CD4-positive, alpha-beta T cell treated with Interleukin-6 for 4 hours (primary cell): ENCODE results near the gene TMEM174.

Experiments used
- DNase-seq: peaks from one replicate; pipeline ENCODE4 v3.0.0-alpha.2; 2020; ENCODE audit warnings: mixed read lengths

Gene TMEM174

DNA sequence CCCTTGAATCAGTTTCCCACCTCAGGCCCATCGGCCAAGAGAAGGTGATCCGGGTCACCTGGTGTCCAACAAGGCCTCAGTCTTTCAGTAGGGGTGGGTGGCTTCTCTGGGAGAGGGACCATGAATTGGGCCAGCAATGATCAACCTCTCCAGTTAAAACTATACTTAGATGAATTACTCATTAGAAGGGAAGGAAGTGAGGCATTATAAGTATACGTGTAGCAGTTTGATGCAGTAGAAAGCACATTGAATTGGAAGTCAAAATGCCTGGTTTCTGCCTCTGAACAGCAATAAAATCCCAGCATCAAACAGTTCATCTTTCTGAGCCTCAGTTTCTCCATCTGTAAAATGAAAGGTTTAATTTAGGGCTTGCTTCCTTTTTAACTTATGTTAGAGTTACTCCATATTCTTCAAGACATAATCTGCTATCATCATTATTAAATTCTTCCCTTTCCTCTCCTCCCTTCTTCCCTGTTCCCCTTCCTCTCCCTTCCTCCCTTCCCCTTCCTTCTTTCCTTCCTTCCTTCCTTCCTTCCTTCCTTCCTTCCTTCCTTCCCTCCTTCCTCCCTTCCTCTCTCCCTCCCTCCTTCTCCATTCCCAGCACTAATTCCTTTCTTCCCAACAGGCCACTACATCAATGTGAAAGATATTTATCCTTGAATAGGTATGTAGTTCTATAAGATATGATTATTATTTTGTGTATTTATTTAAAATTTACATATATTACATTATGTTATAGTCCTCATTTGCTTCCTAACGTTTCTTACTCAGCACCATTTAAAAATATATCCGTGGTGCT lies 18.6 kb upstream of the TMEM174 start:
- no peak for DNase-seq

DNA sequence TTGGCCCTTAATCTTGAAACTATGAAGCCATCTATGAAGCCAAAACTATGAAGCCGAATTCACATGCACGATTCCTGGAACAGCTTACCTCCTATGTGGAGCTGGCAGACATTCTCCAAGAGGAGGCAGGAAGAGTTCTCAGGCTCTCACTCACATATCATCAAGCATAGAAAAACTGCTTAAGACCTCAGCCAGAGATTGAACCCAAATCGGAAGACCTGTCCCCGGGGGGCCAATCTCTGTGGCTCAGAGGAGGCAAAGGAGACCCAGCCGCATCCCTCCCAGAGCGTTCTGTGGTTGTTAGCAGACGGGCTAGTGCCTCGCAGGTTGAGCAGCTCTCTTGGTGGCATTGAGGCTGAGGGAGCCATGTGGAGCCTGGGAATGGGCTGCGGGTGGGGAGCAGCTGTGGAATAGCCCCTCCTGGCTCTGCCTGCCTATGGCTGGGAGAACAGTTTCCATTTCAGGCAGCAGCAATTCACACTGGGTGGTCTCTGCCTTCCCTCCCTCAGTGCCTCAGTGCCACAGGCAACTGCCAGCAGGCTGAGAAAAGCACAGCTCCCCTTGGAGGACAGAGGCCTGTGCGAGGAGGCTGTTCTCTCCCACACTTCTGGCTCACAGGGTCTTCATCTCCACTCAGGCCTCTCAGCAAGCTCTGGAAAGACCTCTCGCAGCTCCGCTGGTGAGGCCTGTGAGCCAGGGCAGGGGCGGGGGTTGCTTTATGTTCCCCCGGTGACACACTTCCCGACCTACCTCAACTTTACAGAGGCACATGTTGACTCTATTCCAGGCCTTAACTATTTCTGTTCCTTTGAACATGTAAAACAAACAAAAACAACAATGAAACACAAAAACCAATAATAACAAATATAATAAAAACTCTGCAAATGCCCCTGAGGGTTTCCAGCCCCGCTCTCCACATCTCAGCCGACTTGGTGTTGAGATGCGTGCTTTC lies 17.4 kb upstream of the TMEM174 start:
- no peak for DNase-seq

DNA sequence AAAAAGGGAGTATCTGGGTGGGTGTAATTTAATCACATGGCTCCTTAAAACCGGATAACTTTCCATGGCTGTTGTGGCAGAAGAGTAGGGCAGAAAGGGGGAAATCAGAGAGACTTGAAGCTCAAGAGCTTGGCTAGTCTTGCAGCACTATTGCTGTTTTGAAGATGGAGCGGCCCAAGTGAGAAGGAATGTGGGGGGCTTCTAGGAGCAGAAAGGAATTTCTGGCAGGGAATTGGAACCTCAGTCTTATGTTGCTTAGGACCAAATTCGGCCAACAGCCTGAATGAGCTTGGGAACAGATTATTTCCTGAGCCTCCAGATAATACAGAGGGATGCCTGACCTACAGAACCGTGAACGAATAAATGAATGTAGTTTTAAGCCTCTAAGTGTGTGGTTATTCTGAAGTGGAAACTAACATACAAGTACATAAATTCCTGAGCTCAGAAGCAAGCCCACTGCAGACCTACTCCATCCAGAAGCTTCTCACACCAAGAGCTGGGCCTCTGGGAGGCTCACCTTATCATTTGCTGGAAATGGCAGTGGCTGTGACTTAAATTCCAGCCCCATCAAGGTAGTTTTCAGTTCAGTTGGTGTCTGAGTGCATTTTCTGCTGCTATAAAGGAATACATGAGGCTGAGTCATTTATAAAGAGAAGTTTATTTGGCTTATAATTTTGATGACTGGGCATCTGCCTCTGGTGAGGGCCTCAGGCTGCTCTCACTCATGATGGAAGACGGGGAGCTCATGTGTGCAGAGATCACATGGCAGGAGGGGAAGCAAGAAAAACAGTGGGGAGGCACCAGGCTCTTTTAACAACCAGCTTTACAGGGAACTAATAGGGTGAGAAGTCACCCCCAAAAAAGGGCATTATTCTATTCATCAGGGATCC lies 15.3 kb upstream of the TMEM174 start:
- no peak for DNase-seq

DNA sequence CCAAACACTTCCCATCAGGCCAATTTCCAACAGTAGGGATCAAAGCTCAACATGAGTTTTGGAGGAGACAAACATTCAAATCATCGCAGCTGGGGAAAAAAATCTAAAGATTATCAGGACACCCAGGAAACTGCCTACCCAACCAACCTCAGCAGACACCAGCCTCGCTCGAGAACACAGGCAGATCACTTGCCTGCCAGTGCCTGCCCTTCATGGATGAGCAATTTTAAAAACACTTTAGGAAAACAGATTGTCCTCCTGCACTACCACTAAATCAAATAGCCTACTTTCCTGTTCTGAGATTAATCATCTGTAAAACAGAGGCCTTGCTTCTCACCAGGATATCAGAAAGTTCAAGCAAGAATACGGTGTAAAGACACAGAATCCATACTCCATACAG lies 14.7 kb upstream of the TMEM174 start:
- no peak for DNase-seq

DNA sequence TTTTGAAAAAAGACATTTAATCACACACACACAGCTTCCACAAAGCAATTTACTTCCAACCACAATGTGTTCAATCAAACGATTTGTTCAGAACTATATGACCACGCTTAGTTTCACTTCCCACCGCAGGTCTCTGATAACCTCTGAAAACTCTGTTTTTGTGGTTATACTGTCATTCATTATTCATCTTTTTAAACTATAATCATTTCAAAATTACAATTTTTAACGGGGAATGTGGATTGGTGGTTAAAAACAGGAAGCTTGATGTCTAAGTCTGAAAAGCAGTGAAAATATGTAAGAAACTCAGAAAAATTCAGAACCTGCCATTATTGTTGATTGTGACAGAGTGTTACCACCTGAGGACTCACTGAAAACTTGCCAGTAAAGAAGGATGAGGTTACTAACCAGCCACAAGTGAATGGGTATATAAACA lies 12.7 kb upstream of the TMEM174 start:
- peak; percentile 39 for DNase-seq

DNA sequence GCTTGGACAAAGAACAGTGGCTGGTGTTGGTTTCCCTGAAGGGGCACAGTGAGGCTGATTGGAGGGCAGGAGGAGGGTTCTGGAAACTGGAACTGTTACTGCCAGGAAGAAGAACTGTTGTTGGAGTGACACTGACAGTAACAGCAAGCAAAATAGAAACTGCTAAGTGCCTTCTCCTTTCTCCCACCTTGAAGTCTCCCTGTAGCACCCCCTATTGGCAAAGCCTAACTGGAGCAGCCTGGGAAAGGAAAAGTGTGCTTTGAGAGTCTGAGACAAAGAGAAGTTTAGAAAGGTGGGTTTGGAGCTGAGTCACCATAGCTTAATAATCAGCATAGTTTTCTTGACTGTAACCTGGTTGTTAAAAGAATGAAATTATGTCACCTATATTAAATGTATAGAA lies 2.5 kb upstream of the TMEM174 start:
- no peak for DNase-seq

DNA sequence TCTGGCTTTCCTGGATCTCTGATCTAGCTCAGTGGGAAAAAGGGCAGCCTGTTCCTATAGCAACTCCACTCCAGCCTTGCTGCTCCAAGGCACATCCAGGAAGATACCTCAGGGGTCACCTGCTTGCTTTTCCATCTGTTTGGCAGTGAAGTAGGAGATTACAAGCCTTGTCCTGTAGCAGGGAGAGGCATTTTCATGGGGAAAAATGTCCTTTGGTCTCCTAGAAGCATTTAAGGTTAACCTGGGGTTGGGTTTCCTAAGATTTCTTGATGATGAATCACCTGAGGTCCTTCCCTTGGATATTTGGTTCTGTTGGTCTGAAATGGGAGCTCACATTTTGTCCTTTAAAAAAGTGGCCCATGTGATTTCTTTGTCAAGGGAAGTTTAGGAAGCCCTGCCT lies 1.5 kb upstream of the TMEM174 start:
- DNase-seq: no peak

DNA sequence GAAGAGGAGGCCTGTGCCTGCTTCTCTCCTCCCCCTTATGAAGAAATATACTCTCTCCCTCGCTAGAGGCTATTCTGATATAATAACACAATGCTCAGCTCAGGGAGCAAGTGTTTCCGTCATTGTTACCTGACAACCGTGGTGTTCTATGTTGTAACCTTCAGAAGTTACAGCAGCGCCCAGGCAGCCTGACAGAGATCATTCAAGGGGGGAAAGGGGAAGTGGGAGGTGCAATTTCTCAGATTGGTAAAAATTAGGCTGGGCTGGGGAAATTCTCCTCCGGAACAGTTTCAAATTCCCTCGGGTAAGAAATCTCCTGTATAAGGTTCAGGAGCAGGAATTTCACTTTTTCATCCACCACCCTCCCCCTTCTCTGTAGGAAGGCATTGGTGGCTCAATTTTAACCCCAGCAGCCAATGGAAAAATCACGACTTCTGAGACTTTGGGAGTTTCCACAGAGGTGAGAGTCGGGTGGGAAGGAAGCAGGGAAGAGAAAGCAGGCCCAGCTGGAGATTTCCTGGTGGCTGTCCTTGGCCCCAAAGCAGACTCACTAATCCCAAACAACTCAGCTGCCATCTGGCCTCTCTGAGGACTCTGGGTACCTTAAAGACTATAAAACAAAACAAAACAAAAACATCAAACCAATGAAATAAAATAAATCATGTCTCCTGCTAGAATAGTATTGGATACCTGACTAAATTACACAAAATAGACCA lies 1.3 kb downstream of the TMEM174 start:
- DNase-seq: no peak

DNA sequence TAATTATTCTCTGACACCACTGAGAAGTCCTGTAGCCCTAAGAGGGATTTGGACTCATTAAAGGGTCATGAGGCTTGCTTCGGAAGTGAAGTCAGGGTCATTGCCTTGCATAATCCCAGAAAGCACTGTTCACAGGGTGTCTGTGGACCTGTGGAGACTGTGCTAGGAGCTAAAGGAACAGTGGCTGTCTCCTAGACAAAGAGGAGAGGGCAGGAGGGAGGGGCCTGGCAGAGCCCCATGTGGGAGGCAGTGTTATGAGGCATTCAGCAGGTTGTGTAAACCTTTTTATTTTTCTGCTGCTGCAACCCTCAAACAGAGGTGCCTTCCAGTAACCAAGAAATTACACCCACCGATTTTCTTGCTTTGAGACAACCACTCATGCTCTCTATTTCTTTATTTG lies 3.3 kb downstream of the TMEM174 start:
- DNase-seq: no peak

DNA sequence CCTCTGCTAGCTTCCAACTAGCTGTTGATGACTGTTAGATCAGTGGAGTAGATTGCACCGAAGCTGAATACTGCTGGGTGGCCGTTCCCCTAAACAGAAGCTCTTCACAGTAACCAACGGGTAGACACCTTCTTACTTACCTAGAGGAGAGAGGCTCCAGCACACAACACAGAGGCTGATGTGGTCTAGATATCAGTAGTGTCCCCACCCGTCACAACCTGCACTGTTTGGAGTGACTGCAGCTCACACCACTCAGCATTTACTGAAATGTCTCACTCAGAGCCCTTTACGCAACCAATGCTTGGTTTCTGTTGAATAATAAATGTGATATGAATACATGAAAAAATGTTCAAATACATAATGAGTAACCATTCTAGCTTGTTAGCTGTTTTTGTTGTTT lies 5.3 kb downstream of the TMEM174 start:
- DNase-seq: no peak

DNA sequence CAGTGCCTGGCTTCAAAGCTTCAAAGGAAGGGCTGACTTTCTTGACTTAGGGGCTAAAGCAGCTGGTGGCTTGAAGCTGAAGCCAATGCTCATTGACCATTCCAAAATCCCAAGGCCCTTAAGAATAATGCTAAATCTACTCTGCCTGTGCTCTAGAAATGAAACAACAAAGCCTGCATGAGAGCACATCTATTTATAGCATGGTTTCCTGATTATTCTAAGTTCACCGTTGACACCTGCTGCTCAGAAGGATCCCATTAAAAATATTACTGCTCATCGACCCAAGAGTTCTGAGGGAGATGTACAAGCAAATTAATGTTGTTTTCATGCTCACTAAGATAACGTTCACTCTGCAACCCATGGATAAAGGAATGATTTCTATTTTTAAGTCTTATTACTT lies 6.7 kb downstream of the TMEM174 start:
- DNase-seq: no peak

DNA sequence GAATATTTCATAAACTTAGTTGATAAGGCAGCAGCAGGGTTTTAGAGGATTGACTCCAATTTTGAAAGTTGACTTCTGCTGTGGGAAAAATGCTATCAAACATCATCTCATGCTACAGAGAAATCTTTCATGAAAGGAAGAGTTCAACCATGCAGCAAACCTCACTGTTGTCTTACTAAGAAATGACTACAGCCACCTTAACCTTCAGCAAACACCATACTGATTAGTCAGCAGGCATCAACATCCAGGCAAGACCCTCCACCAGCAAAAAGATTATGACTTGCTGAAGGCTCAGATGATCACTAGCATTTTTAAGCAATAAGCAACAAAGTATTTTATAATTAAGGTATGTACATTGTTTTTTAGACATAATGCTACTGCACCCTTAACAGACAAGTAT lies 7.6 kb downstream of the TMEM174 start:
- DNase-seq: no peak

DNA sequence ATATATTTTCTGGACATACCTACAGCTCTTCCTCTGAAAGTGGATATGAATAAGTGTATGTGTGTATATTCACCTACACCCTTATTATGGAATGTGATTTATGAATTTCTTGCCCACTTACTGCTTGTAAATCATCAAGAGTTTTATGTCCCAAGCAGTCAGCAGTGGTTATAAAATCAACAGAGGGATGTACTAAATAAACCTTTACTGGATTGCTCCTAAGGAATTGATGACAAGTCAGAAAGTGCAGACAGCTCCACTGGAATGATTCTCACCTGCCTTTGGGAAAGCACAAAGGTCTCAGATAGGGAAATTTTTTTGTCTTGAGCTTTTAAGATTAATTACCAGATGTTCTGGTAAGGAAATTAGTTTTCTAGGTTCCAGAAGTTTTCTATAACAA lies 9.3 kb downstream of the TMEM174 start:
- DNase-seq: no peak

DNA sequence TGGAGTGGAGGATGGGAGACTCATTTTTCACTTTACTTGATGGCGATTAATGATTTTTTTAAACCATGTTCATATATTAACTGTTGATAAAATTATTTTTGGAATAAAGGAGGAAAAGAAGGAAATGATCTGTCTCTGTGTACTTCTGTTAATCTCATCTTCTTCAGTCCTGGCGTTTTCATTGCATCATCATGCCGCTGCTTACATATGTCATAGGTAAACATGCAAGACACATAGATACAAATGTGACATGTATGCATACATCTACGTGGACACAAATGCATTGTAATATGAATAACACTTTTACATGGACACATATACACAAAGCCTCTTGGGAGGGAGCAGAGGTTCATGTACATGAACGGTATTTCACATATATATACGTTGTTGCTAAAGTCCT lies 10.0 kb downstream of the TMEM174 start:
- DNase-seq: no peak

DNA sequence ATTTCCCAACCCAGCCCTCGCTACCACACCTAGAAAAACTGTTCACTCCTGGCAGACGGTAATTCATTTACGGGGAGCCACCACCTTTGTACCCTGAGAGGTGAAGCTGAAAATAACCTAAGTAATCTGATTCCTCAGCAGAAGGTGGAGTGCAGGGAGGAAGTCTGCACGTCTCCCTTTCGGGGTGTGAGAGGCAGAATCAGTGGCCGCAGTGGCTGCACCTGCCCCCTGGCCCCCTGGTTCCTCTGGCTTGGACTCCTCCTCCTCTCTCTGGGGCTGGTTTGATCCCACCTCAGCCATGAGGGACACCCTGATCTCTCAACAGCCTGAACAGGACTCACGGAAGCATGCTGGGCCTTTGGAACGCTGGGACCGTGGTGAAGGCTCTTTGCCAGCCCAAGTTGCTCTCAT lies 10.5 kb downstream of the TMEM174 start:
- DNase-seq: no peak

DNA sequence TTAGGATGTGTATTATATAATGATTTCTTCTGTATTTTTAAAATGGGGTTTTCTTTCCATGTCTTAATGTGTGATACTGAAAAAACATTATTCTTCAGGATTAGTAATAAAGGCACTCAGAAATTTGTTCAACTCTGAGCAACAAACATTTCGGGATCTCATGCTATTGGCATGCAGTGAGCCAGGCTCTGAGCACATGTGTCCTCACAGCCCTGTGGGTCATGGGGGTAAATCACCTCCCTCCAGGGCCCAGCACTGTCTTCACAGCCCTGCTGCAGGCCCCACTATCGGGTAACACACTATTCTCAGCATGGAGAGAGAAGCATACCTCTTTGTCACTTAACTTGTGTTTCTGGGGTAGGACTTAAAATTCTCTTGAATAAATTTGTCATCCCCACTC lies 14.0 kb downstream of the TMEM174 start:
- no peak for DNase-seq

DNA sequence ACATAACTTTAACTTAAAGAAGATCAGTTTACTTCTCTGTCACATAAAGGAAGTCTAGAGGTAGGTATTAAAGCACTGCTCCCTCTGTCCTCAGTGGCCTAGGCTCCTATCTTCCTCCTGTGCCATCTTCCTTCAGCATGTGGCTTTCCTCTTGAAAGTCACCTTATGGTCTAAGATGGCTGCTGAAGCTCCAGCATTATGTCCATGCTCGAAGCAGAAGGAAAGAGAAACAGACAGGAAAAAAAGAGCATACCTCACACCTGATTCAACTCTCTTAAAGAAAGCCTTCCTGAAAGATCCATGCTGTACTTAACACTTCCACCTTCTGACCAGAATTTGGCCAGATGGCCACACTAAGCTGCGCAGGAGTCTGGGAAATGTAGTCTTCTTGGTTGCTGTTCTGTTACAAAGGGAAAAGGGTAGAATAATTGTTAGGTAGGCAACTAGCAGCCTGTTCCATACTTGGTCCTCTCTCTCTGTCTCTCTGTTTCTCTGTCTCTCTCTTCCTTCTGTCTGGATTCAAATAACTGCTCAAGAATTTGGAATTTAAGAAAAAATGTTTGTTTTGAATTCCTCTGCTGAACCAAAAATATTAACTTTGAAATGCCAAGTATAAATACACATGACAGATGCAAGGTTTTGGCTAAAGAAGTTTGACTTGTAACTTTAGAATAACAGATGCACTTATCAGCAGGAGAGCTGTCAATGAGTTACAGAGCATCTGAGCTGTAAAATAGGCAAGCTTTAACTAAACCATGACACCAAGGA lies 16.0 kb downstream of the TMEM174 start:
- no peak for DNase-seq

DNA sequence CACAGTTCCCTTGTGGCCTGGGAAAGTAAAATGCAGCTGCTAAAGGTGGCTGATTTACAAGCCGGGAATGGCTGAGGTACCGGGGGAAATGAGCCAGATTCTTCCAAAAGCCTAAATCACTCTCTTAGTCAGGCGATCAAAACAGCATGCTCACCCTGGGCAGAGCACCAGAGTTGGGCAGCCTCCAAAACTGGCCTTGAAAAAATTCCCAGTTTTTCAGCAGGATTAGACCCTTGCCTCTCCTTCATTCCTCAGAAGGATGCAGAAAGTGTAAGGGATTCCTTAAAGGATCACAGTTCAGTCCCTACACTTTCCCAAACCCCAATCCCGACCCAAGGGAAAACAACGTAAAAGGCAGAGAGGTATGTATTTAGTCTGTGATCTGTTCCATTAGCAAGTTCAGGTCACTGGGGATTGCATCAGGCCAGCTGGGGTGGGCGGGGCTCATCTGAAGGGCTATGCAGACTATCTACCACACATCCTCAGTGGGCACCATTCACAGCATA lies 16.9 kb downstream of the TMEM174 start:
- DNase-seq: no peak

DNA sequence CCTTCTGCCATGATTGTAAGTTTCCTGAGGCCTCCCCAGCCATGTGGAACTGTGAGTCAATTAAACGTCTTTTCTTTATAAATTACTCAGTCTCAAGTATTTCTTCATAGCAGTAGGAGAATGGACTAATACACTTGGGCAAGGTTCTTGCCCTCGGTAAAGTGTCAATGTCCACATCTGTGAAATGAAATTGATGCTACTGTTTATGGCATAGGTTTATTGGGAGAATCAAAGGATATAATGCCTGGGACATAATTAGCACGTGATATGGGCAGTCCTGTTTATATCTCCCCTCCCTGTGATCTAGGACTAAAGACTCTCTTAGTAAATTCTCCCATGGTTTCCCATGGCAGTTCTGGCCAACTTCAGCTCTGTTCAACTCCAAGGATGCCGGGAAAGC lies 19.4 kb downstream of the TMEM174 start:
- no peak for DNase-seq

DNA sequence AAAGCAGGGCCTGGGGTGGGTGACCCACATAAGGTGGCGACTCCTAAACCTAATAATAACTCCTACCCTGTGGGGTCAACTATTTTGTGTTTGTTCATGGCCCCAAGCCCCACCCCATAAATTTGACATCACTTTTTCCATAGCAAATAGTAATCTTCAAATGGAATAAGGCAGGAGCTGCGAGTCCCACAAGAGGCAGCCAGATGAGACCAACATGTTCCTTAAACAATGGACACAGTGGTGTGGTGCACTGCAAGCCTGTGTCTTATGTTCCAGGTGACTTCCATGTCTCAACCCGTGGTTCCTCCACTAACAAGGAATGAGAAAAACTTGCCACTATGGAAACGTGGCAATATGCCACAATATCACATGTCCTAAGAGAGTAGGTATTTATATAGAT lies 20.6 kb downstream of the TMEM174 start:
- DNase-seq: no peak

DNA sequence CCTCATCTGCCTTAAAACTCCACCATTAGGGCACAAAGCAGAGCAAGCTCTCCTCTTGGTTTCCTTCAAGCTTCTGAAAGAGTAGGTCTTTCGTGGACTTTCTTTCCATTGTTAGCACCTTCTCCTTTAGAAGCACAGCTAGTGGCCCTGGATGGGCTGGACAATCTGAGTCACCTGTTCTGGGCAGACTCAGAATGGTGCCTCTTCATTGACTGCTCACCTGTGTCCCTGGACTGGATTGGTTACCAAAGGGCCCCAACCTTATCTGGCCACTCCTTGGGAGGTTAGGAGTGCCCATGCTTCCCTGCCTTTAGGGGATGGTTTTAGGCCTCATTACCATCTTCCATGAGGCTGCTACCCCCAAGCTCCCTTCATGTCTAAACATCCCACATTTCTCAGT lies 23.2 kb downstream of the TMEM174 start:
- no peak for DNase-seq
